Hepatocyte (in vitro differentiated cells): Measurements from ENCODE around the gene PTPRT.

Source experiments
- CTCF ChIP-seq: fragments of 200-600 bp; sonication (generic); IDR thresholded peaks from 2 replicates; pipeline ENCODE4 v1.5.1; 2016; ENCODE audit warnings: antibody characterized with exemption, mild to moderate bottlenecking; ENCODE audit not compliant: poor library complexity
- EZH2 ChIP-seq: fragments of 200-600 bp; sonication (generic); IDR thresholded peaks from 2 replicates; pipeline ENCODE4 v1.6.1; 2016; ENCODE audit warnings: antibody characterized with exemption, mild to moderate bottlenecking, borderline replicate concordance
- EZH2phosphoT487 ChIP-seq: fragments of 200-600 bp; sonication (generic); IDR thresholded peaks from one replicate; pipeline ENCODE4 v1.6.1; 2018; ENCODE audit warnings: antibody characterized with exemption, mild to moderate bottlenecking, low read depth, moderate library complexity; ENCODE audit not compliant: unreplicated experiment, severe bottlenecking

DNA sequence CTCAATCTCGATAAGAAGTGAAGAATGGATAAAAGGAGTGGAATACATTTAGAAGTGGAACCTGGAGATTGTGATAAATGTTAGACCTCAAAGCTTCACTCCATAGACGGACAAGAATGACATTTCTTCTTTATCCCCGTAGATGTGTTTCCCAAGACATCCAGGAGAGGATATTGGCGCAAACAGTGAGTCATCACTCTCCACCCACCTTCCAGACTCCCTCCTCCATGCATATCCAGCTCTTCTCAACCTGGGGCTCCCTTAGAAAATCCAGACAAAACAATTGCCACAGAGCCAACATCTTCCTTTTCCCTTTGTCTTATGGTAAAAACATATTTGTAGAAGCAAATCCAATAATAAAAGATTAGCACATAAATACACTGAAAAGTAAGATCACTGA lies 586.1 kb downstream of the PTPRT start:
- TF ChIP-seq CTCF (no peak), EZH2phosphoT487 (no peak), EZH2 (no peak)
